Astrocyte of the cerebellum (primary cell): ENCODE data around the gene TMEM130.
"Not testable (repeated sequence)": the region's sequence is repeated elsewhere in the genome, so short reads cannot be mapped to it uniquely, and the experiment has no call there.

Source experiments
- DNase-seq: peaks from one replicate; pipeline ENCODE4 v3.0.0-alpha.2; 2011; ENCODE audit warnings: low read depth
- H3K4me3 ChIP-seq: 2 replicates; pipeline ENCODE4 v1.5.1; 2011; ENCODE audit warnings: mild to moderate bottlenecking, low read depth, low read length, moderate library complexity
- in situ Hi-C: cut with HindIII; loops from 2 replicates; pipeline ENCODE4 v1.10.0; 2017; ENCODE audit warnings: low sequenced_read_pairs
- TF ChIP-seq, protein P1 (sequence below): IDR thresholded peaks from 2 replicates; pipeline ENCODE4 v1.5.1; 2012; ENCODE audit warnings: low read length, low read depth, moderate library complexity, mild to moderate bottlenecking; ENCODE audit errors: missing control alignments

TMEM130 gene

GRCh38 chr7:98855610-98856422 lies 14.0 kb downstream of the TMEM130 start:
- in situ Hi-C loops, result loop anchor here (25.0 kb wide), 1 partner anchor 419 kb away; no protein-coding TSS in a partner anchor
- DNase-seq, result no peak
- H3K4me3 ChIP-seq, result no peak overlapping the region
- TF ChIP-seq, protein P1, sequence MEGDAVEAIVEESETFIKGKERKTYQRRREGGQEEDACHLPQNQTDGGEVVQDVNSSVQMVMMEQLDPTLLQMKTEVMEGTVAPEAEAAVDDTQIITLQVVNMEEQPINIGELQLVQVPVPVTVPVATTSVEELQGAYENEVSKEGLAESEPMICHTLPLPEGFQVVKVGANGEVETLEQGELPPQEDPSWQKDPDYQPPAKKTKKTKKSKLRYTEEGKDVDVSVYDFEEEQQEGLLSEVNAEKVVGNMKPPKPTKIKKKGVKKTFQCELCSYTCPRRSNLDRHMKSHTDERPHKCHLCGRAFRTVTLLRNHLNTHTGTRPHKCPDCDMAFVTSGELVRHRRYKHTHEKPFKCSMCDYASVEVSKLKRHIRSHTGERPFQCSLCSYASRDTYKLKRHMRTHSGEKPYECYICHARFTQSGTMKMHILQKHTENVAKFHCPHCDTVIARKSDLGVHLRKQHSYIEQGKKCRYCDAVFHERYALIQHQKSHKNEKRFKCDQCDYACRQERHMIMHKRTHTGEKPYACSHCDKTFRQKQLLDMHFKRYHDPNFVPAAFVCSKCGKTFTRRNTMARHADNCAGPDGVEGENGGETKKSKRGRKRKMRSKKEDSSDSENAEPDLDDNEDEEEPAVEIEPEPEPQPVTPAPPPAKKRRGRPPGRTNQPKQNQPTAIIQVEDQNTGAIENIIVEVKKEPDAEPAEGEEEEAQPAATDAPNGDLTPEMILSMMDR, result no peak

DNA sequence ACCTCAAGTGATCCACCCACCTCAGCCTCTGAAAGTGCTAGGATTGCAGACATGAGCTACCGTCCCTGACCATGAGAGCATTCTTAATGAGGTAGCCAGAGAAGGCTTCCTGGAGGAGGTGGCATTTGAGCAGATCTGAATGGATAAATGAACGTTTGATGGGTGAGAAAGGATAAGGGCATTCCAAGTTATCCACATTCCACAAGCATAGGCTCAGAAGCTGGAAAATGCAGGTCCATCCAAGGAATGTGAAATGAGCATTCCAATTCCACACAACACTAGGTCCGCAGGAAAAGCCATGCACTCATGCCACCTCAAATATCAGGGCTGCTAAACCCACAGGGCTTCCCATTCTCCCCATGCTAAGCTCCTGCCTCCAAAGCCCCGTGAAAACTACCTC lies 17.0 kb downstream of the TMEM130 start:
- in situ Hi-C loops, result loop anchor here (25.0 kb wide), 1 partner anchor 416 kb away; no protein-coding TSS in a partner anchor
- H3K4me3 ChIP-seq, result no peak overlapping the region
- TF ChIP-seq, protein P1, result no peak
- no peak for DNase-seq

DNA sequence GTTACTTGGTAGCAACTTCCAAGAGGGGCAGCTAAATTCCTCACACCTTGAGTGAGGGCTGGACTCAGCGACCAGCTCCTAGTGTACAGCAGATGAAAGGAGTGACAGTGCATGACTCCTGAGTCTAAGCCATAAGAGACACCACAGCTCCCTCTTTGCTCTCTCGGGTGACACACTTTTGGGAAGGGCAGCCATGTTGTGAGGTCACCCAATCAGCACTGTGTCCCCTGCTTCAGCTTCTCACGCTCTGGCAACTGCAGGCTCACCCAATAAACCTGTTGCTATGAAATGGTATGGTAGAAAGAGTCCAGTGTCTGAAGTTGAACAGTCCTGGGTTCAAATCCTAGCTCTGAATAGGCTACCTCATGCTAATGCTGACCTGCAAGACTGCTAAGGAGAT lies 20.9 kb downstream of the TMEM130 start:
- in situ Hi-C loops, result no loop called here
- TF ChIP-seq, protein P1, result no peak
- DNase-seq, result no peak
- no peak overlapping the region for H3K4me3 ChIP-seq

DNA sequence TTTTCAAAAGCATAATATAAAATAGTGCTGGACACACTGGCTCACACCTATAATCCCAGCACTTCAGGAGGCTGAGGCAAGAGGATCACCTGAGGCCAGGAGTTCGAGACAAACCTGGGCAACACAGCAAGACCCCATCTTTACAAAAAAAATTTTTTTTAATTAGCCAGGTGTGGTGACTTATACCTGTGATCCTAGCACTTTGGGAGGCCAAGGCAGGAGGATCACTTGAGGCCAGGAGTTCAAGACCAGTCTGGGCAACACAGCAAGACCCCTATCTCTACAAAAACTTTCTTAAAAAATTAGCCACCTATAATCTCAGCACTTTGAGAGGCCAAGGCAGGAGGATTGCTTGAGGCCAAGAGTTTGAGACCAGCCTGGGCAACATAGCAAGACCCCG lies 27.3 kb downstream of the TMEM130 start:
- in situ Hi-C loops, DNase-seq, H3K4me3 ChIP-seq: not testable (repeated sequence)

- DNase-seq, result peak; percentile 33
- in situ Hi-C loops, result no loop called here
- TF ChIP-seq, protein P1, result peak; percentile 96
- H3K4me3 ChIP-seq, result no peak overlapping the region
These were observed 28.4 kb downstream of the TMEM130 start for GRCh38 chr7:98841179-98841997.

DNA sequence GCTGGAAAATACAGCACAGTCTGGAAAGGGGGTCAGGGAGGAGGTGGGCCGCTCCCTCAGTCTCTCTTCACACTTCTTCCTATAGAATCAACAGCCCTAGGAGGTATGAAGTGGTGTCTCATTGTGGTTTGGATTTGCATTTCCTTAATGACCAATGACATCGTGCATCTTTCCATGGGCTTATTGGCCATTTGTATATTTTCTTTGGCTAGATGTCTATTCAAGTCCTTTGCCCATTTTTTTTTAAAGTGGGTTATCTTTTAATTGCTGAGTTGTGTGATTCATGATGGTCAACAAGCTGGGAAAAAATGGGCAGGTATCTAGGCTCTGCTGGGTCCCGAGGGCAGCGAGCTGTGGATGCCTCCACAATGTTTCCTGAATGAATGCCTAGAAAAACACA lies 29.1 kb downstream of the TMEM130 start:
- DNase-seq, result no peak
- TF ChIP-seq, protein P1, result no peak
- in situ Hi-C loops, result no loop called here
- H3K4me3 ChIP-seq, result no peak overlapping the region

- TF ChIP-seq, protein P1, result no peak
- no peak overlapping the region for H3K4me3 ChIP-seq
- no peak for DNase-seq
- in situ Hi-C loops, result no loop called here
These were observed 29.7 kb downstream of the TMEM130 start for GRCh38 chr7:98840096-98840495.
